Keratinocyte (primary cell): ENCODE results near the gene SESN2.

Experiments used
- CTCF ChIP-seq, 3 experiments: IDR thresholded peaks in 1 of 3; conservative IDR thresholded peaks in 1 of 3; optimal IDR thresholded peaks in 1 of 3; 2 replicates in 2 of 3; 3 replicates in 1 of 3; pipeline versions ENCODE3 to v1.5.1; 2011; ENCODE audit warnings: low read length in 3 of 3, mild to moderate bottlenecking in 3 of 3, moderate library complexity in 2 of 3, control low read depth in 1 of 3, inconsistent platforms in 1 of 3; ENCODE audit not compliant: insufficient read depth in 2 of 3; ENCODE audit errors: extremely low read depth in 1 of 3
- EZH2 ChIP-seq: IDR thresholded peaks from one replicate; pipeline ENCODE4 v1.6.1; 2012; ENCODE audit warnings: inconsistent platforms, mild to moderate bottlenecking, low read length, moderate library complexity

- TF ChIP-seq CTCF (optimal IDR thresholded peaks at IDR 0.05 in 1 of 3, IDR thresholded peaks at IDR 0.05 in 1 of 3, conservative IDR thresholded peaks at IDR 0.05 in 1 of 3; ENCODE audit: extremely low read depth in 1 of 3, insufficient read depth in 2 of 3, low read length in 3 of 3) = no peak
- TF ChIP-seq EZH2 = no peak
These were observed 578 bp upstream of the SESN2 start for GRCh38 chr1:28258628-28259251.
